Measurements from ENCODE around the gene UGT1A3.
A peak's percentile ranks its signal among the peaks of the same experiment; 100 is the strongest.
"Not testable (repeated sequence)": the region's sequence is repeated elsewhere in the genome, so short reads cannot be mapped to it uniquely, and the experiment has no call there.

Gene UGT1A3

GRCh38 chr2:233707940-233708644 is 20.8 kb upstream of the UGT1A3 start:
- DNase-seq (ENCODE audit: low read depth in 2 of 2), result no peak

GRCh38 chr2:233708942-233709341 is 19.9 kb upstream of the UGT1A3 start:
- no peak for DNase-seq (ENCODE audit: low read depth in 2 of 2)

GRCh38 chr2:233711312-233712008 is 17.4 kb upstream of the UGT1A3 start:
- DNase-seq (ENCODE audit: low read depth in 2 of 2), result peak; percentile 36 to 72

GRCh38 chr2:233712611-233713261 is 16.1 kb upstream of the UGT1A3 start, which contains the start of gene UGT1A5:
TSS of gene UGT1A5 (plus strand) at chr2:233712907. CDS start at chr2:233712992, 85 bp downstream.
- DNase-seq (ENCODE audit: low read depth in 2 of 2), result no peak

GRCh38 chr2:233713262-233713615 is 15.6 kb upstream of the UGT1A3 start:
- no peak for DNase-seq (ENCODE audit: low read depth in 2 of 2)

- no peak for DNase-seq (ENCODE audit: low read depth in 2 of 2)
These were observed 14.7 kb upstream of the UGT1A3 start for GRCh38 chr2:233714121-233714520.

GRCh38 chr2:233718552-233718951 is 10.3 kb upstream of the UGT1A3 start, which contains the start of gene UGT1A4:
TSS of gene UGT1A4 (plus strand) at chr2:233718736. CDS start at chr2:233718821, 85 bp downstream.
- no peak for DNase-seq (ENCODE audit: low read depth in 2 of 2)

- DNase-seq (ENCODE audit: low read depth in 2 of 2), result not testable (repeated sequence)
These were observed 8.2 kb downstream of the UGT1A3 start for GRCh38 chr2:233736868-233737653.

GRCh38 chr2:233740870-233741269 is 12.0 kb downstream of the UGT1A3 start:
- no peak for DNase-seq (ENCODE audit: low read depth in 2 of 2)

GRCh38 chr2:233743464-233744259 is 14.8 kb downstream of the UGT1A3 start:
- DNase-seq (ENCODE audit: low read depth in 2 of 2), result no peak

GRCh38 chr2:233745073-233745755 is 16.4 kb downstream of the UGT1A3 start:
- no peak for DNase-seq (ENCODE audit: low read depth in 2 of 2)

- not testable (repeated sequence) for DNase-seq (ENCODE audit: low read depth in 2 of 2)
These were observed 17.0 kb downstream of the UGT1A3 start for GRCh38 chr2:233745838-233746237.

GRCh38 chr2:233746475-233747282 is 17.8 kb downstream of the UGT1A3 start:
- DNase-seq (ENCODE audit: low read depth in 2 of 2), result no peak

- DNase-seq (ENCODE audit: low read depth in 2 of 2), result no peak
These were observed 18.4 kb downstream of the UGT1A3 start for GRCh38 chr2:233747283-233747544.

- not testable (repeated sequence) for DNase-seq (ENCODE audit: low read depth in 2 of 2)
These were observed 21.8 kb downstream of the UGT1A3 start for GRCh38 chr2:233750689-233751088.

- DNase-seq (ENCODE audit: low read depth in 2 of 2), result not testable (repeated sequence)
These were observed 22.6 kb downstream of the UGT1A3 start for GRCh38 chr2:233751212-233752009.

GRCh38 chr2:233754872-233755611 is 26.2 kb downstream of the UGT1A3 start:
- DNase-seq (ENCODE audit: low read depth in 2 of 2), result no peak

GRCh38 chr2:233756429-233757081 is 27.7 kb downstream of the UGT1A3 start:
- DNase-seq (ENCODE audit: low read depth in 2 of 2), result no peak
